OCI-LY7 (cell line): ENCODE data around the gene PRRT1B. TPM values are rescaled to one million over a fixed set of nuclear protein-coding genes. Genes with fewer than 3 reads are reported as not detected.

Experiments
- BruUV-seq: library from RNA; stranded (reverse); fragments of 400-500 nt; replicated peaks from 2 replicates; lab custom pipeline; 2021; lab: Mats Ljungman, UMichigan
- CTCF ChIA-PET: fragments of 300-600 bp; sonication (Branson Sonifier 250); formaldehyde crosslinking; loops from one replicate; lab custom pipeline; 2022; ENCODE audit warnings: antibody characterized with exemption; ENCODE audit not compliant: unreplicated experiment; lab: Charles Lee
- POLR2A ChIA-PET: fragments of 300-600 bp; sonication (Branson Sonifier 250); formaldehyde crosslinking; loops from one replicate; lab custom pipeline; 2022; ENCODE audit warnings: antibody characterized with exemption; lab: Charles Lee
- DNase-seq: peaks from one replicate; pipeline ENCODE4 v3.0.0-alpha.2; 2015; ENCODE audit warnings: low spot score
- H2AFZ ChIP-seq: fragments of 200-600 bp; sonication (generic), shearing (Covaris generic); 2 replicates; pipeline ENCODE4 v1.6.1; 2014; ENCODE audit warnings: mild to moderate bottlenecking, antibody characterized with exemption, low read length, moderate library complexity
- H3K27ac ChIP-seq: fragments of 200-600 bp; sonication (generic); 2 replicates; pipeline ENCODE4 v1.5.1; 2014; ENCODE audit warnings: mixed run types, low read depth, mild to moderate bottlenecking, moderate library complexity, low read length, inconsistent platforms; ENCODE audit not compliant: poor library complexity, severe bottlenecking
- H3K36me3 ChIP-seq: fragments of 200-600 bp; sonication (generic); 2 replicates; pipeline ENCODE4 v1.6.1; 2014; ENCODE audit warnings: mild to moderate bottlenecking, antibody characterized with exemption, low read length, moderate library complexity, mixed read lengths; ENCODE audit not compliant: insufficient read depth
- H3K4me1 ChIP-seq: fragments of 200-600 bp; sonication (generic); 2 replicates; pipeline ENCODE4 v1.5.1; 2014; ENCODE audit warnings: mild to moderate bottlenecking, low read length; ENCODE audit not compliant: insufficient read depth, poor library complexity, severe bottlenecking
- H3K4me2 ChIP-seq: fragments of 200-600 bp; sonication (generic); 2 replicates; pipeline ENCODE4 v1.6.1; 2014; ENCODE audit warnings: mild to moderate bottlenecking, low read length
- H3K4me3 ChIP-seq: fragments of 200-600 bp; sonication (generic); 2 replicates; pipeline ENCODE4 v1.5.1; 2014; ENCODE audit warnings: mild to moderate bottlenecking, low read depth, low read length; ENCODE audit not compliant: poor library complexity, severe bottlenecking
- H3K79me2 ChIP-seq: fragments of 200-600 bp; sonication (generic); 2 replicates; pipeline ENCODE4 v1.6.1; 2016; ENCODE audit warnings: low read depth, mild to moderate bottlenecking, low read length, moderate library complexity, mixed read lengths; ENCODE audit not compliant: insufficient read depth
- H3K9me2 ChIP-seq: fragments of 200-600 bp; sonication (generic); 2 replicates; pipeline ENCODE4 v1.6.1; 2016; ENCODE audit warnings: mild to moderate bottlenecking, low read length, mixed read lengths; ENCODE audit not compliant: insufficient read depth
- H3K9me3 ChIP-seq: fragments of 200-600 bp; sonication (generic); 2 replicates; pipeline ENCODE4 v1.6.1; 2014; ENCODE audit warnings: mild to moderate bottlenecking, mixed run types, low read length, mixed read lengths
- H4K20me1 ChIP-seq: fragments of 200-600 bp; sonication (generic); 2 replicates; pipeline ENCODE4 v1.6.1; 2014; ENCODE audit warnings: mild to moderate bottlenecking, antibody characterized with exemption, low read length, moderate library complexity, mixed read lengths; ENCODE audit not compliant: insufficient read depth
- CTCF ChIP-seq: fragments of 200-600 bp; sonication (generic); conservative IDR thresholded peaks from 2 replicates; pipeline ENCODE4 v1.5.1; 2014; ENCODE audit warnings: mild to moderate bottlenecking, antibody characterized with exemption, low read length, moderate library complexity, mixed read lengths
- EZH2phosphoT487 ChIP-seq: fragments of 200-600 bp; sonication (generic); IDR thresholded peaks from 2 replicates; pipeline ENCODE4 v1.6.1; 2018; ENCODE audit warnings: low read depth, borderline replicate concordance, mild to moderate bottlenecking, mixed run types, antibody characterized with exemption, low read length, moderate library complexity, mixed read lengths
- intact Hi-C: fragments of 100-400 bp; cut with micrococcal nuclease; formaldehyde crosslinking; loops from one replicate; pipeline ENCODE4 v1.10.0; 2022; ENCODE audit not compliant: unreplicated experiment
- total RNA-seq, 2 experiments: library from RNA; depleted of rRNA in 1 of 2; stranded (reverse); fragments of >200 nt in 1 of 2; shearing (Covaris generic) in 1 of 2; gene quantifications; 2 replicates each; pipeline ENCODE4 v1.2.3, GENCODE V29; 2014 to 2022

Gene PRRT1B
- total RNA-seq, 2 experiments from 2014 or later = not detected

- Histone ChIP-seq H3K4me3 (no peak overlapping the region), H3K27ac (no peak overlapping the region), H3K4me1 (no peaks in the 10 kb centered on the region), H3K36me3 (no peaks in the 10 kb centered on the region), H4K20me1 (no peaks in the 10 kb centered on the region), H3K9me3 (0 out of 2 replicates have a peak, but pooled peaks cover 3% of the 10 kb centered on the region), H3K4me2 (no peak overlapping the region), H3K9me2 (no peaks in the 10 kb centered on the region), H3K79me2 (no peaks in the 10 kb centered on the region), H2AFZ (no peak overlapping the region)
- DNase-seq = no peak
- intact Hi-C loops = no loop called here
- CTCF ChIA-PET = no interaction called here
- POLR2A ChIA-PET = no interaction called here
- TF ChIP-seq CTCF = no peak
- no peak for TF ChIP-seq EZH2phosphoT487
- BruUV-seq = no TSS peak
Observed at GRCh38 chr9:131554843-131555351, 9.6 kb downstream of the PRRT1B start.

GRCh38 chr9:131555841-131556673 lies 10.7 kb downstream of the PRRT1B start:
- intact Hi-C loops = no loop called here
- Histone ChIP-seq H2AFZ (no peak overlapping the region), H3K4me2 (no peak overlapping the region), H3K27ac (no peak overlapping the region), H3K79me2 (no peaks in the 10 kb centered on the region), H4K20me1 (no peaks in the 10 kb centered on the region), H3K9me3 (0 out of 2 replicates have a peak, but pooled peaks cover 10% of the 10 kb centered on the region), H3K36me3 (no peaks in the 10 kb centered on the region), H3K9me2 (no peaks in the 10 kb centered on the region), H3K4me3 (no peak overlapping the region), H3K4me1 (no peaks in the 10 kb centered on the region)
- ChIA-PET CTCF (no interaction called here), POLR2A (no interaction called here)
- DNase-seq = no peak
- BruUV-seq = no TSS peak
- TF ChIP-seq CTCF (no peak), EZH2phosphoT487 (no peak)
